ENCODE results near the gene C20orf202.
"Not testable (repeated sequence)": the region's sequence is repeated elsewhere in the genome, so short reads cannot be mapped to it uniquely, and the experiment has no call there.

The C20orf202 gene

DNA sequence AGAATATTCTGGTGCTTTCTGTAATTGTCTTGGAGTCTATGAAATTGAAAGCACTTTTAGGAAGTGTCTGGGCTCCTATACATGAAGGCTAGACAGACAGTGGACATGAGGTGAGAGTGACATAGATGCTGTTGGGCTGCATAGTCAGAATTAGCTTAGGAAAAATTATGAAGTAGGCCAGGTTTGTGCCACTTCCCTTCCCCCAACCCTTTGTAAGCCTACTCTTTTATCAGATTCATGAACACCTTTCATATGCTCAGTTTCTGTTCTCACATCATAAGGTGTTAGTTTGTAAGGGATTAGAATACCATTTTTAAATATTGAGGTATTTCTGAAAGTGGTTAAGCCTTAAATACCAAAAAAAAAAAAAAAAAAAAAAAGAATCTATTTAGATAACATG is 44.4 kb downstream of the C20orf202 start:
- DNase-seq (ENCODE audit: low read depth in 2 of 2): no peak

- DNase-seq (ENCODE audit: low read depth in 2 of 2): not testable (repeated sequence)
Measured at GRCh38 chr20:1250282-1250681, 47.0 kb downstream of the C20orf202 start.

DNA sequence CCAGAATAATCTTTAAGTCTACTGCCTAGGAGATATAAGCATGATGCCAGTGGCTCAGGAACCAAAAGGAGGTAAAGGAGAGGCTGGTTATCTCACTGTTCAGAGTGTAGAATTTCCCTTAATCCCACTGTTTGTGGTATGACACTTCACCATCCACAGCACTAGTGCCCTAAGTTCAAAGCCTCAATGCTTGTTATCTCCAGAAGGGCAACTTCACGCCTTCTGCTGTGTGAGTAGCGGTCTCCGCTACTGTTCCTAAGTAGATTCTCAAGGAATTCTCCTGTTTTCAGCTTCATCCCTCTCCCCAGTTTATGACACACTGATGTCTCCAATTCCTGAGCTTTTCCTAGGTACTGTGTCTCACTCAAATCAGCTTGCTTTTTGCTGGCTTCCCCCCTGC is 49.2 kb downstream of the C20orf202 start:
- no peak for DNase-seq (ENCODE audit: low read depth in 2 of 2)

DNA sequence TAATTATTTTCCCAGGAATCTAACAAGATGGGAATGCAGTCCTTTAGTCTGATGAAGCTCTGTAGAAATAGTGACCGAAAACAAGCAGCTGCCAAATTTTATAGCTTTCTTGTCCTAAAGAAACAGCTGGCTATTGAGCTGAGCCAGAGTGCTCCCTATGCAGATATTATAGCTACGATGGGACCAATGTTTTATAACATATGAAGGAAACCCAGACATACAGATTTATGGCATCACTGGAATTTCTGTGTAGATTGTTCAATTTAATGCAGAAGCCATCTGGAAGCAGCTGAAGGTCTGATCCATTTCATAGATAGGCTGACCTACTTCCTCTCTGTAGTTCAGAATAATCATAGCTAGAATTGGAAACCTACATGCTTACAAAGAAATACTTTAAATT is 51.0 kb downstream of the C20orf202 start:
- no peak for DNase-seq (ENCODE audit: low read depth in 2 of 2)

- DNase-seq (ENCODE audit: low read depth in 2 of 2): no peak
Measured at GRCh38 chr20:1255675-1256074, 52.4 kb downstream of the C20orf202 start.
